HepG2 (cell line): ENCODE measurements around the gene BCKDHA. TPM values are rescaled to one million over a fixed set of nuclear protein-coding genes. Genes with fewer than 3 reads are reported as not detected.

ENCODE experiments used
- ARHGAP35 ChIP-seq: sonication (generic); formaldehyde crosslinking; IDR thresholded peaks from 2 replicates; pipeline ENCODE4 v1.9.0; 2022; ENCODE audit warnings: mild to moderate bottlenecking, inconsistent platforms, moderate library complexity, missing genetic modification reagents, borderline replicate concordance
- CREB1 ChIP-seq, 2 experiments: fragments of 450-650 bp in 1 of 2; IDR thresholded peaks; 2 replicates each; pipeline ENCODE4 v1.6.1; 2016 to 2017; ENCODE audit warnings: control low read depth in 1 of 2, mild to moderate bottlenecking in 1 of 2, missing compliant biosample characterization in 1 of 2, missing genetic modification characterization in 1 of 2
- HDAC6 ChIP-seq: fragments of 200-600 bp; sonication (generic); IDR thresholded peaks from 2 replicates; pipeline ENCODE4 v1.7.0; 2017; ENCODE audit warnings: mild to moderate bottlenecking, antibody characterized with exemption, low read length, low read depth
- MXD4 ChIP-seq: IDR thresholded peaks from 2 replicates; pipeline ENCODE4 v1.6.1; 2016; ENCODE audit warnings: mild to moderate bottlenecking, missing biosample characterization, missing genetic modification reagents
- NFYB ChIP-seq: sonication (generic); formaldehyde crosslinking; IDR thresholded peaks from 2 replicates; pipeline ENCODE4 v1.4.0; 2020; ENCODE audit warnings: missing genetic modification reagents
- NR2F6 ChIP-seq, 2 experiments: IDR thresholded peaks; 2 replicates each; pipeline ENCODE4 v1.6.1; 2016; ENCODE audit warnings: antibody characterized with exemption in 1 of 2, mild to moderate bottlenecking in 1 of 2
- RXRA ChIP-seq: sonication (generic); formaldehyde crosslinking; IDR thresholded peaks from 2 replicates; pipeline ENCODE4 v1.5.1; 2020; ENCODE audit warnings: missing genetic modification reagents
- U2AF2 ChIP-seq: fragments of 200-400 bp; formaldehyde crosslinking; IDR thresholded peaks from 2 replicates; pipeline ENCODE4 v1.6.1; 2017; ENCODE audit warnings: low read depth, mild to moderate bottlenecking, low read length
- ZSCAN20 ChIP-seq: sonication (generic); formaldehyde crosslinking; IDR thresholded peaks from 2 replicates; pipeline ENCODE4 v1.4.0; 2020; ENCODE audit warnings: missing genetic modification reagents, mild to moderate bottlenecking, borderline replicate concordance
- polyA plus RNA-seq, 8 experiments: library from polyadenylated mRNA; depleted of rRNA in 3 of 8; stranded (reverse) in 7 of 8; unstranded in 1 of 8; fragments of >200 nt; fragmentation: Illumina TruSeq in 4 of 8; extraction: Trizol in 4 of 8; gene quantifications; 2 replicates each; pipeline versions ENCODE4 v1.2.1 to v1.2.3, GENCODE V29; 2011 to 2016; ENCODE audit warnings: low read depth in 4 of 8, missing spikeins in 1 of 8, mixed read lengths in 1 of 8; ENCODE audit not compliant: insufficient read depth in 1 of 8
- total RNA-seq, 5 experiments: library from RNA; depleted of rRNA; stranded (reverse); fragments of >200 nt; fragmentation: Illumina TruSeq; extraction: Trizol; gene quantifications; 2 replicates each; pipeline ENCODE4 v1.2.3, GENCODE V29; 2016; ENCODE audit warnings: low read depth in 1 of 5
- TF ChIP-seq, protein P1 (sequence below): sonication (generic); formaldehyde crosslinking; IDR thresholded peaks from 2 replicates; pipeline ENCODE4 v1.4.0; 2020; ENCODE audit warnings: mild to moderate bottlenecking, missing genetic modification reagents
- TF ChIP-seq, protein P2 (sequence below): sonication (generic); formaldehyde crosslinking; IDR thresholded peaks from 2 replicates; pipeline ENCODE4 v1.5.1; 2020; ENCODE audit warnings: missing genetic modification reagents, mild to moderate bottlenecking, borderline replicate concordance
- TF ChIP-seq, protein P3 (sequence below): sonication (generic); formaldehyde crosslinking; IDR thresholded peaks from 2 replicates; pipeline ENCODE4 v1.4.0; 2020; ENCODE audit warnings: mild to moderate bottlenecking, missing genetic modification reagents, borderline replicate concordance

BCKDHA gene
- total and polyA plus RNA-seq, 2 of the 13 experiments (the other 11 are each of a cell fraction or from before 2014, with no cell fraction given), result 11.8 to 31.5 TPM

DNA sequence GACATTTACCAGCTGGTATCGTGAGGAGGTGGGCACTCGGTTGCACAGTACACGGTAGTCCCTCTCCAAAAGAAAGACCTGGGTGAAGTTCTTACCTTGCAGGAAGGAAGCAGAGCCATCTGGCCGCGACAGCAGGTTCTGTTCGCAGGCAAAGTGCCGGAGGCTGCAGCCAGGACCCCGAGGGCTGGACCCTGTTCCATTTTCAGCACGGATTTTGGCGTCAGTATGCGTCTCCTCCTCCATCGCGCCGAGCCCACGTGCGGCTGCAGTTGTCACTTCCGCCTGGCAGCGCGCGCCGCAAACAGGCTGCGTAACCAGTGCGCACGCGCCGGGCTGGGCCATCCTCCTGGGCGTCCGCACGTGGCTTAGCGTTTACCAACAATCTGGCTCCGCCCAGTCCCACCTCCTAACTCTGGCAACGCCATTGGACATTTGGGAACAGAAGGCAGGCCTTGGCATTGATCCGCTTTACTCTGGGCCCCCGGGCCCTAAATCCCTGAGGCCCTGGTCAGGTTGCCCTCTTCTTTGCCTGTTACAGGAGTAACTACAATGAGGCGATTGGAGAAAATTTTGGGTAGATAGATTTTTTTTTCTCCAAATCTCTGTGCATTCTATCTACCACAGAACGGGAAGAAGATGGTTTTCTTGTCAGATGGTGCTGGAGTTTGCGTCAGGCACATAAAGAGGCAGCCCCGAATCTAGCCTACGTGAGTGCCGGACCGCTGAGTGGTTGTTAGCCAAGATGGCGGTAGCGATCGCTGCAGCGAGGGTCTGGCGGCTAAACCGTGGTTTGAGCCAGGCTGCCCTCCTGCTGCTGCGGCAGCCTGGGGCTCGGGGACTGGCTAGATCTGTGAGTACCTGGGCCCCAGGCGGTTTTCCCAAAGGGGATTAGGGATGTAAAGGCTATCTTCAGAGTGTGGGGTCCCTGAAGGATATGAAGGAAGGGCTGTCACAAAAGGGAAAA lies at the start of gene BCKDHA, which contains the start of gene EXOSC5 (continued):
- TF ChIP-seq, protein P1, sequence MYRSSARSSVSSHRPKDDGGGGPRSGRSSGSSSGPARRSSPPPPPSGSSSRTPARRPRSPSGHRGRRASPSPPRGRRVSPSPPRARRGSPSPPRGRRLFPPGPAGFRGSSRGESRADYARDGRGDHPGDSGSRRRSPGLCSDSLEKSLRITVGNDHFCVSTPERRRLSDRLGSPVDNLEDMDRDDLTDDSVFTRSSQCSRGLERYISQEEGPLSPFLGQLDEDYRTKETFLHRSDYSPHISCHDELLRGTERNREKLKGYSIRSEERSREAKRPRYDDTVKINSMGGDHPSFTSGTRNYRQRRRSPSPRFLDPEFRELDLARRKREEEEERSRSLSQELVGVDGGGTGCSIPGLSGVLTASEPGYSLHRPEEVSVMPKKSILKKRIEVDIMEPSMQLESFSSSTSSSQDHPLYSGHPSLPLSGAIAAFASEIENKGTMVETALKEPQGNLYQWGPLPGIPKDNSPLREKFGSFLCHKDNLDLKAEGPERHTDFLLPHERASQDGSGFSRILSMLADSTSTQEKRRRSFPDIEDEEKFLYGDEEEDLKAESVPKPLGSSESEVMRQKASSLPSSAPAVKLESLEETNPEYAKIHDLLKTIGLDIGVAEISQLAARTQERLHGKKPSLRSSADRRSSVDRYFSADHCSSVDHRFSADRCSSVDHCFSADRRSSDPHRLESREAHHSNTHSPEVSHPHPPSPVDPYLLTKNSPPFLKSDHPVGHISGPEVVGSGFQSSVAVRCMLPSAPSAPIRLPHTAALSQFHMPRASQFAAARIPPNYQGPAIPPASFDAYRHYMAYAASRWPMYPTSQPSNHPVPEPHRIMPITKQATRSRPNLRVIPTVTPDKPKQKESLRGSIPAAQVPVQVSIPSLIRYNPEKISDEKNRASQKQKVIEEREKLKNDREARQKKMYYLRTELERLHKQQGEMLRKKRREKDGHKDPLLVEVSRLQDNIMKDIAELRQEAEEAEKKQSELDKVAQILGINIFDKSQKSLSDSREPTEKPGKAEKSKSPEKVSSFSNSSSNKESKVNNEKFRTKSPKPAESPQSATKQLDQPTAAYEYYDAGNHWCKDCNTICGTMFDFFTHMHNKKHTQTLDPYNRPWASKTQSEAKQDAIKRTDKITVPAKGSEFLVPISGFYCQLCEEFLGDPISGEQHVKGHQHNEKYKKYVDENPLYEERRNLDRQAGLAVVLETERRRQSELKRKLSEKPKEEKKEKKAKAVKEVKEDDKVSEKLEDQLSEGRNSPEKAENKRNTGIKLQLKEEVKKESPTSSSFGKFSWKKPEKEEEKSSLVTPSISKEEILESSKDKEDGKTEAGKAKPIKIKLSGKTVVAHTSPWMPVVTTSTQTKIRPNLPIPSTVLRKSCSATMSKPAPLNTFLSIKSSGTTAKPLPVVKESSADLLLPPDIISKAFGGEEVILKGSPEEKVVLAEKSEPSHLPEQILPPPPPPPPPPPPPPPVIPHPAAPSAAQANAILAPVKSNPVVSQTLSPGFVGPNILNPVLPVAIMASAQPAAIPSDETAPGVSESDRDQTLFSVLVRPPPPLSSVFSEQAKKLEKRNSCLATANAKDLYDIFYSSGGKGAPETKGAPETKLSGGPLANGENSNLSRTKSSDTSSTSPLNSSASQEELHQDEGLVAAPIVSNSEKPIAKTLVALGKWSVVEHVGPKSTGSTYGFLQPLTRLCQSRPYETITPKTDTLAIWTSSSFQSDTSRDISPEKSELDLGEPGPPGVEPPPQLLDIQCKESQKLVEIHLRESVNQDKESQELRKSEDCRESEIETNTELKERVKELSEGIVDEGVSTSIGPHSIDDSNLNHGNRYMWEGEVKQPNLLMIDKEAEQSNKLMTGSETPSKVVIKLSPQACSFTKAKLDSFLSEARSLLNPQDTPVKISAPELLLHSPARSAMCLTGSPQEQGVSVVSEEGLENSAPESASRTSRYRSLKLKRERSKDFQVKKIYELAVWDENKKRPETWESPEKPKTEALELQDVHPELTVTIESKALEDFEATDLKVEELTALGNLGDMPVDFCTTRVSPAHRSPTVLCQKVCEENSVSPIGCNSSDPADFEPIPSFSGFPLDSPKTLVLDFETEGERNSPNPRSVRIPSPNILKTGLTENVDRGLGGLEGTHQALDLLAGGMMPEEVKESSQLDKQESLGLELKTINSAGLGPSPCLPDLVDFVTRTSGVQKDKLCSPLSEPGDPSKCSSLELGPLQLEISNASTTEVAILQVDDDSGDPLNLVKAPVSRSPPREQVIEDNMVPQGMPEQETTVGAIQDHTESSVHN, result peak; percentile 33; the same call in 1 of the 2 replicates
- TF ChIP-seq U2AF2, result no peak
- no peak for TF ChIP-seq ARHGAP35 (CRISPR knock-in tag)
- TF ChIP-seq RXRA, result peak; percentile 52; the same call in 1 of the 2 replicates
- TF ChIP-seq, protein P2, sequence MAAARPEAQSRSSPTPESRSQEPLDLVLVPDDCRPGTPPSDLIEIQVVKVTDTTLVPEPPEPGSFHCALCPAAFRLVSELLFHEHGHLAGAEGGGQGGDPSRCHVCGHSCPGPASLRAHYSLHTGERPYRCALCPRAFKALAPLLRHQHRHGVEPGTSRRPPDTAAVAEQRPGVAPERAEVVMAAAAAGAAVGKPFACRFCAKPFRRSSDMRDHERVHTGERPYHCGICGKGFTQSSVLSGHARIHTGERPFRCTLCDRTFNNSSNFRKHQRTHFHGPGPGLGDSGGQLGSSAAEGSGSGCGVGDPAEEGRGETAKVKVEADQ (CRISPR knock-in tag), result 0 out of 2 replicates have a peak, but pooled peaks have one; percentile 27
- TF ChIP-seq NR2F6 (IDR thresholded peaks at IDR 0.05), result no peak
- peak; percentile 10; the same call in 1 of the 2 replicates for TF ChIP-seq NR2F6 (CRISPR knock-in tag; IDR thresholded peaks at IDR 0.05)
- peak; percentile 100 for TF ChIP-seq MXD4 (CRISPR knock-in tag)
- TF ChIP-seq HDAC6, result peak; percentile 97; the same call in 1 of the 2 replicates
- TF ChIP-seq, protein P3, sequence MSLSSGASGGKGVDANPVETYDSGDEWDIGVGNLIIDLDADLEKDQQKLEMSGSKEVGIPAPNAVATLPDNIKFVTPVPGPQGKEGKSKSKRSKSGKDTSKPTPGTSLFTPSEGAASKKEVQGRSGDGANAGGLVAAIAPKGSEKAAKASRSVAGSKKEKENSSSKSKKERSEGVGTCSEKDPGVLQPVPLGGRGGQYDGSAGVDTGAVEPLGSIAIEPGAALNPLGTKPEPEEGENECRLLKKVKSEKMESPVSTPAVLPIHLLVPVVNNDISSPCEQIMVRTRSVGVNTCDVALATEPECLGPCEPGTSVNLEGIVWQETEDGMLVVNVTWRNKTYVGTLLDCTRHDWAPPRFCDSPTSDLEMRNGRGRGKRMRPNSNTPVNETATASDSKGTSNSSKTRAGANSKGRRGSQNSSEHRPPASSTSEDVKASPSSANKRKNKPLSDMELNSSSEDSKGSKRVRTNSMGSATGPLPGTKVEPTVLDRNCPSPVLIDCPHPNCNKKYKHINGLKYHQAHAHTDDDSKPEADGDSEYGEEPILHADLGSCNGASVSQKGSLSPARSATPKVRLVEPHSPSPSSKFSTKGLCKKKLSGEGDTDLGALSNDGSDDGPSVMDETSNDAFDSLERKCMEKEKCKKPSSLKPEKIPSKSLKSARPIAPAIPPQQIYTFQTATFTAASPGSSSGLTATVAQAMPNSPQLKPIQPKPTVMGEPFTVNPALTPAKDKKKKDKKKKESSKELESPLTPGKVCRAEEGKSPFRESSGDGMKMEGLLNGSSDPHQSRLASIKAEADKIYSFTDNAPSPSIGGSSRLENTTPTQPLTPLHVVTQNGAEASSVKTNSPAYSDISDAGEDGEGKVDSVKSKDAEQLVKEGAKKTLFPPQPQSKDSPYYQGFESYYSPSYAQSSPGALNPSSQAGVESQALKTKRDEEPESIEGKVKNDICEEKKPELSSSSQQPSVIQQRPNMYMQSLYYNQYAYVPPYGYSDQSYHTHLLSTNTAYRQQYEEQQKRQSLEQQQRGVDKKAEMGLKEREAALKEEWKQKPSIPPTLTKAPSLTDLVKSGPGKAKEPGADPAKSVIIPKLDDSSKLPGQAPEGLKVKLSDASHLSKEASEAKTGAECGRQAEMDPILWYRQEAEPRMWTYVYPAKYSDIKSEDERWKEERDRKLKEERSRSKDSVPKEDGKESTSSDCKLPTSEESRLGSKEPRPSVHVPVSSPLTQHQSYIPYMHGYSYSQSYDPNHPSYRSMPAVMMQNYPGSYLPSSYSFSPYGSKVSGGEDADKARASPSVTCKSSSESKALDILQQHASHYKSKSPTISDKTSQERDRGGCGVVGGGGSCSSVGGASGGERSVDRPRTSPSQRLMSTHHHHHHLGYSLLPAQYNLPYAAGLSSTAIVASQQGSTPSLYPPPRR (CRISPR knock-in tag), result no peak
- peak; percentile 77; the same call in 1 of the 2 replicates for TF ChIP-seq ZSCAN20 (CRISPR knock-in tag)
- TF ChIP-seq NFYB (CRISPR knock-in tag), result peak; percentile 78
- TF ChIP-seq CREB1 (IDR thresholded peaks at IDR 0.05), result peak; percentile 40; the same call in 1 of the 2 replicates
- peak; percentile 88 for TF ChIP-seq CREB1 (CRISPR knock-in tag; IDR thresholded peaks at IDR 0.05)
